HG02970 (cell line): ENCODE data around the gene TBC1D24.
"Not testable (repeated sequence)": the region's sequence is repeated elsewhere in the genome, so short reads cannot be mapped to it uniquely, and the experiment has no call there.

Experiments used
- ATAC-seq: cut with Tn5 transposase; IDR thresholded peaks from one replicate; pipeline ENCODE4 v1.9.1; 2021; ENCODE audit warnings: mild to moderate bottlenecking, moderate library complexity, moderate number of reproducible peaks; ENCODE audit not compliant: unreplicated experiment, low FRiP score

The TBC1D24 gene

DNA sequence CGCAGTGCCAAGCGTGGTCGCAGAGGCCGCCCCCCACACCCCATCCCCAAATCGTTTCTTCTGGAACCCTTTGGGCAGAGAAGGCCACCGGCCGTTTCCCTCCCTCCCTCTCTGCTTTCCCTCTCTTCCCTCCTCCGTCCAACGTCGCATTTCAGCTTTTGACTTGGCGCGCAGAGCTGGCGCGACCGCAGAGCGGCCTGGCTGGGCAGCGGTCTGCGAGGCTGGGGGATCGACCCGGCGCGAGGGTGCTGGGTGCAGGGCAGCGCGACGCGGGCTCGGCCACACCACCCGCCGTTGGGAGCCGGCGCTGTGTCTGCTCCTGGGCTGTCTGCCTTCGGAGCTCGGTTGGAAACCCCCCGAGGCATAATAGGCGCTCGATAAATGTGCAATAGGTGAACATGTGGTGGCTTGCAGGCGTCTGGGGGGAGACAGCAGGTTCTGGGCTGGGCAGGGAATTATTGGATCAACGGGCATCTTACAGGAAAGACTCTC, 6.6 kb upstream of the TBC1D24 start:
- ATAC-seq = no peak

DNA sequence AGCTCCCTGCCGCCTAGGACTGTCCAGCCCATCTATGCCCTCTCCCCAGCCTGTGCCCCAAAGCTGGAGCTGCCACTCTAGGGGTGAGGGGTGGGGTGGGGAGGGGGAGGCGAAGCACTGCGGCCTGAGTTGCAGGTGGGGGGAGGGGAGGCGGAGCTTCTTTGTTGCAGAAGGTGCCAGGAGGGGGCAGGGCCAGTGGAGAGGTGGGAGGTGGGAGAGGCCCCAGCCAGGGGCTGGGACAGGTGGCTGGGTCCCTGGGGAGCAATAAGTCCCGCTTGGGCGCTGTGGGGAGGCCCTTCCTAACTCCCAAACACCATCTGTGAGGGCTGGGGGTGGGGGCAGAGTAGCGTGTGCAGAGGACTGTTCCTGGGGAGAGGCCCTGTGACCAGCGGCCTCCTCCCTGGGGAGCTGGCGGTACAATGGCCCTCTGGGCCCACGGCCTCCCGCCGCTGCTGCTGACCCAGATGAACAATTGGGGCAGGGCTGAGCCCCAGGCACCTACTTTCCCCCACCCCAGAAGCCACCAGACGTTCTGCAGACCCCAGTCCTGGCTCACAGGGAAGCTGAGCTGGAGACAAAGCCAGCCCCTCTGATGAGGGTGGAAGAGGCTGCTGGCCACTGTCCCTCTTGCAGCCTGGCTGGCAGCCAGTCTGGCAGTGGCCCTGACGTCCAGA, 6.1 kb upstream of the TBC1D24 start:
- ATAC-seq = no peak

DNA sequence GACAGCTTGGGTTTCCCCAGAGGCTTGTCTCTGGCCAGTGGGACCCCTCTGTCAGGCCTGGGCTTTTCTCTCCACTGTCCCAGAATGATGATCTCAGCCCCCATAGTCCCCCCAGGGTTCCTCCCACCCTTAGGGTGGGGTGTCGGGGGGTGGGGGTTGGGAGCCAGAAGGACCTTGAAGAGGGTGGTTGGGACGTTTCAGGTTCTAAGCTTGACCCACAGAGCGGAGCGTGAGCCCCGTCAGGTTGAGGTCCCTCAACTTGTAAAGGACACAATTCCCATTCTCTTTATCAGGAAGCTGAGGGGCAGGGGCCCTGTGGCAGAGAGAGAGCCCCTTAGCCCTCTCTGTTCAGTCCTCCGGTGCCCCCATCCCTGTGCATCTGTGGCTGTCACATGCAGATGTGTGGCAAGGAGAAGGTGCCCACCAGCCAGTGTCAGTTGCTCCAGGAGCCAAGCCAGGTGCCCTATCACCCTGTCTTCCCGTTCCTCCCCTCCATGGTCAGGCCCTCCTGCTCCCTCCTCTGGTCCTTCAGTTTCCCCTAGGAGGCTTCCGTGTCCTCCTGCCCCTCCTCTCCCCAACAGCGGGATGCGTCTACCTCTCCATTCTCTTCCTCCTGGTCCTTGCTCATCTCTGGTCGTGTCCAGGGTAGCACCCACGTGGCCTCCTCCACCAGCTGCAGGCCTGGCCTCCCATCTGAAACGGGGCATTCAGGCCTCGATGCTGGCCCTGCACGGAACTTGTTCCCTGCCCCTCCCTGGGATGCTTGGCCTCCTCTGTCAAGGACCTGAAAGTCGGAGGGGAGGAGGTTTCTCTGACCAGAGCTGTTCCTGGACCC, 5.3 kb upstream of the TBC1D24 start:
- no peak for ATAC-seq

DNA sequence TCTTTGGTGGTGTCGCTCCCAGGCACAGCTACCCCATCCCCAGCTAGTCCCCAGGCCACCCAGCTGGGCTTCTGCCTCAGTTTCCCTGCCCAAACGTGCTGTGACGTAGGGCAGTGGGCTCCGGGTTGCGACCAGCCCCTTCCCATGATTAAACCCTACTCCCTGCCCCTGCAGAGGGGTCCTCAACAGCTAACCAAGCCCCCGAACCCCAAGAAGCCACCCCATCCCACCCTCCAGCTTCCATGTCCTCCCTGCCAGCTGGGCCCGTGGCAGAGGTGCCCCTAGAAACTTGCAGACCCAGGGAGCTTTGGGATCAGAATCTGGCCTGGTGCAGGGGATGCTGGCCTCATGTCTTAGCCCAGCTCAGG, 4.7 kb upstream of the TBC1D24 start:
- ATAC-seq = no peak

DNA sequence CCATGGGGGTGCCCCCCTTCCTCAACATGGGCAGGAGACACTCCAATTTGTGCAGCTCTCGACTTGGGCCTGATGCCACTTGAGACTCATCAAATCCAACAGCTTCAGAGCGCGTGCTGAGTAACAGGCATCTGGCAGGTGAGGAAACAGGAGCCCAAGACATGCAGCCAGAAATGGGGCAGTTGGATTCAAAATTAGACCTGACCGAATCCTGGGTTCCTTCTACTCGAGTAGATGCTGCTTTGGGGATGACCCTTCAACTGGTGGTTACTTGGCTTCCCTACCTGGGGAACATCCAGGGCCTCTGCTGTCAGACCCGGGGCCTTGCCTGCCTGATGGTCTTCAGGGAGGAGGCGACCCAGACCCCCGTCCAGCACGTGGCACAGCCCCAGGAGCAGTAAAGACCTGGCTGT, 4.3 kb upstream of the TBC1D24 start:
- no peak for ATAC-seq

DNA sequence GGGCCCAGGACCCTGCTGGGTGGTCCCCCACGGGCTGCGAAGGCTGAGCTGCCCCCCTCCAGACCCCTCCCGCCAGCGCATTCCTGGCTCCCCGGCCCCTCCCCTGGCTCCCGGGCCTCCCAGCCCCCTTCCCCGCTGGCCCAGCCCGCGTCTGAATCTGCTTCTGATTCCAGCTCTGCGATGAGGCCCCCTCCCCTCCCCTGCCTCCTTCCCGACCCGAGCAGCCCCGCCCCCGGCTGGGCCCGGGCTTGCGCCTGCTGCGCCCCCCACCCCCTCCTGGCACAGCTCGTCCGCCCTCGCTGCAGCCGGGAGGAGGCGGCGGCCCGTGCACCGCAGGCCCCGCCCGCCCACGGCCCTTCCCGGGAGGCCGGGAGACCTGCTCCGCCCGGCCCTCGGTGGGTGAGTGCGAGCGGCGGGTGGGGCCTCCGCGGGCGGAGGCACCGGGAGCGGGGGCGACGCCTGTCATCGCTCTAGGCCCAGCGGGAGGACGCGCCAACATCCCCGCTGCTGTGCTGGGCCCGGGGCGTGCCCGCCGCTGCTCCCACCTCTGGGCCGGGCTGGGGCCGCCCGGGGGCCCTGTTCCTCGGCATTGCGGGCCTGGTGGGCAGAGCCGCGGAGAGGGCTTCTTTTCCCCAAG, 3.8 kb upstream of the TBC1D24 start, which contains the start of gene NTN3:
TSS of gene NTN3 (plus strand) at position 282 of the 637 bp plus-strand sequence. CDS start 405 bp downstream, outside the sequence.
- ATAC-seq = no peak

DNA sequence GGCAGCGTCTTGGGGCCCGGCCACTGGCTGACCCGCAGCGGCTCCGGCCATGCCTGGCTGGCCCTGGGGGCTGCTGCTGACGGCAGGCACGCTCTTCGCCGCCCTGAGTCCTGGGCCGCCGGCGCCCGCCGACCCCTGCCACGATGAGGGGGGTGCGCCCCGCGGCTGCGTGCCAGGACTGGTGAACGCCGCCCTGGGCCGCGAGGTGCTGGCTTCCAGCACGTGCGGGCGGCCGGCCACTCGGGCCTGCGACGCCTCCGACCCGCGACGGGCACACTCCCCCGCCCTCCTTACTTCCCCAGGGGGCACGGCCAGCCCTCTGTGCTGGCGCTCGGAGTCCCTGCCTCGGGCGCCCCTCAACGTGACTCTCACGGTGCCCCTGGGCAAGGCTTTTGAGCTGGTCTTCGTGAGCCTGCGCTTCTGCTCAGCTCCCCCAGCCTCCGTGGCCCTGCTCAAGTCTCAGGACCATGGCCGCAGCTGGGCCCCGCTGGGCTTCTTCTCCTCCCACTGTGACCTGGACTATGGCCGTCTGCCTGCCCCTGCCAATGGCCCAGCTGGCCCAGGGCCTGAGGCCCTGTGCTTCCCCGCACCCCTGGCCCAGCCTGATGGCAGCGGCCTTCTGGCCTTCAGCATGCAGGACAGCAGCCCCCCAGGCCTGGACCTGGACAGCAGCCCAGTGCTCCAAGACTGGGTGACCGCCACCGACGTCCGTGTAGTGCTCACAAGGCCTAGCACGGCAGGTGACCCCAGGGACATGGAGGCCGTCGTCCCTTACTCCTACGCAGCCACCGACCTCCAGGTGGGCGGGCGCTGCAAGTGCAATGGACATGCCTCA, 3.1 kb upstream of the TBC1D24 start:
- ATAC-seq = no peak

DNA sequence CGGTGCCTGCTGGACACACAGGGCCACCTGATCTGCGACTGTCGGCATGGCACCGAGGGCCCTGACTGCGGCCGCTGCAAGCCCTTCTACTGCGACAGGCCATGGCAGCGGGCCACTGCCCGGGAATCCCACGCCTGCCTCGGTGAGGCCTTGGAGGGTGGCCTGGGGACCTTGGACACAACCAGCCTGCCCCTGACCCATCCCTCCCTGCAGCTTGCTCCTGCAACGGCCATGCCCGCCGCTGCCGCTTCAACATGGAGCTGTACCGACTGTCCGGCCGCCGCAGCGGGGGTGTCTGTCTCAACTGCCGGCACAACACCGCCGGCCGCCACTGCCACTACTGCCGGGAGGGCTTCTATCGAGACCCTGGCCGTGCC, 2.5 kb upstream of the TBC1D24 start:
- no peak for ATAC-seq

DNA sequence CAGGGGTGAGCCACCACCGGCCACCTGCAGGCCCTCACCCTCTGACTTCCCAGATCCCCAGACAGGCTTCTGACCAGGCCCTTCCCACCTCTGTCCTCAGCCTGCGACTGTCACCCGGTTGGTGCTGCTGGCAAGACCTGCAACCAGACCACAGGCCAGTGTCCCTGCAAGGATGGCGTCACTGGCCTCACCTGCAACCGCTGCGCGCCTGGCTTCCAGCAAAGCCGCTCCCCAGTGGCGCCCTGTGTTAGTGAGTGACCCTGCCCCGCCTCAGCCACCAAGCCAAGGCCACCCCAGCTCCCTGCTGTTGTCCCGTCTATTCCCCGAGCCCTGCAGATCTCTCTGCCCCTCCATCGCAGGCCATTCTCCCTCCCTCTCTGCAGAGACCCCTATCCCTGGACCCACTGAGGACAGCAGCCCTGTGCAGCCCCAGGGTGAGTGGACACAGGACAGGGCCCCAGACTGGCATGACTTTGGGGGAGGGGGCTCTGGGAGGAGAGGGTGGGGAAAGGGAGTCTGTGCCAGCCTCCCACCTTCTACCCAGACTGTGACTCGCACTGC, 2.0 kb upstream of the TBC1D24 start:
- ATAC-seq = no peak

DNA sequence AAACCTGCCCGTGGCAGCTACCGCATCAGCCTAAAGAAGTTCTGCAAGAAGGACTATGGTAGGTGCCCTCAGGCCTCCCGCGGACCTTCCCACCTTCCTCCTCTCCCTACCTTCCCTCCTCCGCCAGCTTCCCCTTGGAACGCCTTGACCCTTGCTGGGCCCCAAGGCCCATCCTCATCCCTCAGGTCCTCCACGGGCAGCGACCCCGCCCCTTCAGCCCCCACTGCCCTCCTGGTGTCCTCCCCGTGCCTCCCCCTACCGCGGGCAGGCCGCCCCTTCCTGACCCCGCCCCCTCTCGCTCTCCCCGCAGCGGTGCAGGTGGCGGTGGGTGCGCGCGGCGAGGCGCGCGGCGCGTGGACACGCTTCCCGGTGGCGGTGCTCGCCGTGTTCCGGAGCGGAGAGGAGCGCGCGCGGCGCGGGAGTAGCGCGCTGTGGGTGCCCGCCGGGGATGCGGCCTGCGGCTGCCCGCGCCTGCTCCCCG, 1.4 kb upstream of the TBC1D24 start:
- no peak for ATAC-seq

DNA sequence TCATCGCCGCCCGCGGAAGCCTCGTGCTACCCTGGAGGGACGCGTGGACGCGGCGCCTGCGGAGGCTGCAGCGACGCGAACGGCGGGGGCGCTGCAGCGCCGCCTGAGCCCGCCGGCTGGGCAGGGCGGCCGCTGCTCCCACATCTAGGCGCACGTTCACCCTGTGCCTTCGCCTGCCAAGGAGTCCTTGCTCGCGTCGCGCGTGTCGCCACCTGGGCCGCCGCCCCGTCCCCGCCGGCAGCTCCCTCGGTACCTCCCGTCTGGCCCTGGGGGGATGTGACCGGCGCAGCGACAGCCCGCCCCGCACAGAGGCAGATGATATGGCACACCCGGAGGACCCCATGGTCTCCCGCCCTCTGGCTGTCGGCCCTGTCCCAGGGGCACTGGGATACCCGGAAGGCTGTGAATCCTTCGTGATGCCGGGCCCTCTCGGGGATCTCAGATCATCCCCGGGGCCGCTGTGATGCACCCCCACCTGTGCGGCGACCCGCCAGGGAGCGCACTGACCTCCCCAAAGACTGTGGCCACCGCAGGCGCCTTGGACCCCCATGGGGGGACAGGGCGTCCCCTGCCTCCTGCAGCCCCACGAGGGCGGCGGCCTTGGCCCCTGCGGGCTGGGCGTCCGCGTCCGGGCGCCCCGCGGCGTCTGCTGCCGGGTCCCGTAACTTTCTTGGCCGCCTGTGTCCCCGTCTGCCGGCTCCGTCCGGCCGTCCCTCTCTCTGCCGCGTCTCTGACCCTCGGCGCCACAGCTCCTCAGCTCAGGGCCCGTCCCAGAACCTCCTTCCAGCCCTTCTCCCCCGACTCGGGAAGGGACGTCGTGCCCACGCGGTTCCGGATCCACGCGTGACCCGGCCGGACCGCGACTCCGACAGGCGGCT, 689 bp upstream of the TBC1D24 start:
- no peak for ATAC-seq

DNA sequence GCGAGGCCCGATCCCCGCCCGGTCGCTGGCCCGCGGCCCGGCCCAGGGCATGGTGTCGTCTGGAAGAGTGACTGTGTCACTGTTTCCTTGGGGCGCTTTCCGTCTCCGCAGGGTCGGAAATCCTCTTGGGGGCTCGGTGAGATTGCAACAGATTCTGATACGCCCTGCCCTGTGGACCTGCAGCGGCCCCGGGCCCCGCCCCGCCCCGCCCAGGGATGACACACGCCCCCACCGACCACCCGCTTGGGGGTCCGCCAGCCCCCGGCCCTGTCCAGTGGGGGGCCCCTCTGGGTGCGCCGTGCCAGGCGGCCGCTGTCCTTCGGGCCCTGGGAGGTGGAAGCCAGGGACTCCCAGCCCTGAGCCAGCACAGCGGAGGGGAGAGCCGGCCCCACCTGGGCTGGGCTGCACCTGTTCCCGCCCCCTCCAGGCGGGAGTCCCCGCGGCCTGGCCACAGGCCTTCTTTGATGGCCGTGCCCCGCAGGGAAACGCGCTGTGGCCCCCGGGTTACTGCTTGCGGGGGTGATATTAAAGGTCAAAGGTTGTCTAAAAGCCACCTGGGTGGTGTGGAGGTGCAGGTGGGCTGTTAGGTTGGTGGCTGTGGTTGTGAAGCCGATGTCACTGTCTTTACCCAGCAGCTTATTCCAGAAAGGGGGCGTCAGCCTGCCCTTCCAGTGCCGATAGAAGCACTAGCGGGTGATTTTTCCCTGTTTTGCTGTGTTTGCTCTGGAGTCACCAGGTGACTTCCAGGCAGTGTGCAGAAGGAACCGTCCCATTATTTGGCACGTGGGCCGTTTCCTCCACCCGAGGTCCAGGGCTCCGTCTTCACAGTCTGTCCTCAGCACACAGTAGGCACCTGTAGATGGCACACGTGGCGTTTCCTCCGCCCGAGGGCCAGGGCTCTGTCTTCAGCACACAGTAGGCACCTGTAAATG, 752 bp downstream of the TBC1D24 start:
- ATAC-seq = peak; percentile 1

DNA sequence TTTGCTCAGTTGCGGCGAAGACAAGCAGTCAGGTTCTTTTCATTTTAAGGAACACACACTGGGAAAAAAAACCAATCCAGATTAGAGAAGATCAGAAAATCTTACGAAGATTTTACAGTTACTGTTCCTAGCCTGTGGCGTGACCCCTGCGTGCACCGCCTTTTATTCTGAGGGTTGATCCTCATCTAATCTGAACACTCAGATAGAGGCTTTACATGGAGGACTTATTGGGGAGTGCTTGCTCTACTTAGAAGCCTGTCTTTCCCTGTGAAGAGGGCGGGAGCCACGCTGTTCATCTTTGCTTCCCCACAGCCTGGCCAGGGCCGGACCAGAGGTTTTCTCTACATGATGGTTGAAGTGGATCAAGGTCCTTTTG, 1.4 kb downstream of the TBC1D24 start:
- no peak for ATAC-seq

DNA sequence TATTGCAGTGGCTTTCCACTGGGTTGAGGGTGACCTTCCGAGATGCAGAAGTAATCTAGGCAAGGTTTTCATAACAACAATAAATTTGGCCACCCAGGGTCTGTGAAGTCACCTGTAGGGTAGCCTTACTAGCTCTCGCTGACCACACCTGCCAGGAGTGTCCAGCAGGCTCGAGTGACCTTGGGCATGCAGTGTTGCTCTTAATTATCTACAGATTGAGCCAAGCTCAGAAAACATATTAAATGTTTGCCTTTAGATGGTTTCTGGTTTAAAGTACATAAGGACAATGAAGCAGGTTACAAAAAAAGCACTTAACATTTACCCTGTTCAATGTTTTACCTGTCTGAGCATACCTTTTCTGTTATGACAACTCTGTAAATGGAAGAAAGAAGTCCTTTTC, 1.8 kb downstream of the TBC1D24 start:
- no peak for ATAC-seq

DNA sequence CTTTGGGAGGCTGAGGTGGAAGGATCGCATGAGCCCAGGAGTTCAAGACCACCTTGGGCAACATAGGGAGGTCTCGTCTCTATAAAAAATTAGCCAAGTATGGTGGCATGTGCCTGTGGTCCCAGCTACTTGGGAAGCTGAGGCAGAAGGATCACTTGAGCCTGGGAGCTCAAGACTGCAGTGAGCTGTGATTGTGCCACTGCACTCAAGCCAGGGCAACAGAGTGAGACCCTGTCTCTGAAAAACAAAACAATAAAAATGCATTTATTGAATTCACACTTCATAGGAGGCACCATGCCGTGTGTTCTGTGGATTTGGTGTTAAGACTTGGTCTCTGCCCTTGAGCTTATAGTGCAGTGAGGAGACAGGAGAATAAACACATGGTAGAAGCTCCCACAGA, 2.4 kb downstream of the TBC1D24 start:
- no peak for ATAC-seq

DNA sequence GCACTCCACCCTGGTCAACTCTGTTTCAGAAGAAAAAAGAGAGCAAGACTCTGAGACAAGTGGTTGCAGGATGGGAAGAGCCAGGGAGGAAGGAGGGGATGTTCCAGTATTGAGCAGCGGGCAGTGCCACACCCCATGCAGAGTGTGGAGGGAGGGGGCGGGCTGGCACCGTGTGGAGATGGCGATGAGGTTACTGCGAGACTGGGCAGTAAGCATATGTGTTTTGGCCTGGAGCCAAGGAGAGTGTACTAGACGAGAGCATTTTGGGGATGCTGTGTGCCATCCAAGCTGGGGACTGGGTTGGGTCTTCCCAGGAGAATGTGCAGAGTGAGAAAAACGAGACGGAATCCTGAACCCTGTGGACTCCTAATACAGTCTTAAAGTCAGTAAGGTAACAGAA, 3.4 kb downstream of the TBC1D24 start:
- ATAC-seq = no peak

DNA sequence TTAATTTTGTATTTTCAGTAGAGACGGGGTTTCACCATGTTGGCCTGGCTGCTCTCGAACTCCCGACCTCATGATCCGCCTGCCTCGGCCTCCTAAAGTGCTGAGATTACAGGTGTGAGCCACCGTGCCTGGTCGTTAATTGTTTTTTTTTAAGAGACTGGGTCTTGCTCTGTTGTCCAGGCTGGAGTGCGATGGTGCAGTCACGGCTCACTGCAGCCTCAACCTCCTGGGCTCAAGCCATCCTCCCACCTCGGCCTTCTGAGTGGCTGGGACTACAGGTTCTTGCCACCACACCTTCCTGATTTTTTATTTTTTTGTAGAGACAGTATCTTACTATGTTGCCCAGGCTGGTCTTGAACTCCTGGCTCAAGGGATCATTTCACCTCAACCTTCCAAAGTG, 5.1 kb downstream of the TBC1D24 start:
- not testable (repeated sequence) for ATAC-seq

DNA sequence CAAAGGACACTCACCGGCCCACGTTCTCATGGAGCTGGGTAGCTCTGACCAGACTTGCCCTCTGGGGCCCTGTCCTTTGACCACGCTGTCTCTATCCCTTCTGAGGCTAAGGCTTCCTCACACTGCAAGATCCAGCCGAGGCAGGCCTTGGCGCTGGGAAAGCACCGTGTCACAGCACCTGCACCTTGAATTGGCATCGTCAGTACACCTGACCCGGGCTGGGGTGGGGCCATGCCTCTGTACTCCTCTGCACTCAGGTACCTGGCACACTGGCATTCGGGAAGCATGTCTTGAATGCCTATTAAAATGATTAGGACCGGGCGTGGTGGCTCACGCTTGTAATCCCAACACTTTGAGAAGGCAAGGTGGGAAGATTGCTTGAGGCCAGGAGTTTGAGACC, 6.0 kb downstream of the TBC1D24 start:
- no peak for ATAC-seq
